Pancreas (tissue), 10 donors: ENCODE measurements around the gene TET1. TPM values are rescaled to one million over a fixed set of nuclear protein-coding genes. Genes with fewer than 3 reads are reported as not detected.

Experiments used
- ATAC-seq, 4 donors: fragments of 200-7000 bp; cut with Tn5 transposase; one replicate each; pipeline versions ENCODE4 v1.8.0 to v1.9.1; 2020; ENCODE audit warnings: mild to moderate bottlenecking in 4 of 4, moderate library complexity in 4 of 4
- DNase-seq, 6 donors: peaks; one replicate each; pipeline ENCODE4 v3.0.0-alpha.2; 2020
- FAIRE-seq: peaks from 2 replicates; lab custom pipeline; 2012; peaks lifted over from hg19 to GRCh38; lab: Jason Lieb, UNC
- H3K27ac ChIP-seq, 4 donors: fragments of 200-600 bp; sonication (generic); 1 replicate in 3 of 4; 2 replicates in 1 of 4; pipeline versions ENCODE4 v1.5.0 to v1.8.0; 2020
- H3K27me3 ChIP-seq, 4 donors: fragments of 200-600 bp; one replicate each; pipeline ENCODE4 v1.8.0; 2021
- H3K36me3 ChIP-seq, 3 donors: fragments of 200-600 bp; sonication (generic) in 1 of 3; one replicate each; pipeline versions ENCODE4 v1.5.0 to v1.8.0; 2020 to 2021
- H3K4me1 ChIP-seq, 3 donors: fragments of 200-600 bp; one replicate each; pipeline ENCODE4 v1.8.0; 2021
- H3K4me3 ChIP-seq, 4 donors: fragments of 200-600 bp; sonication (generic) in 2 of 4; one replicate each; pipeline versions ENCODE4 v1.5.0 to v1.8.0; 2020 to 2021
- H3K9me3 ChIP-seq, 4 donors: fragments of 200-600 bp; one replicate each; pipeline ENCODE4 v1.8.0; 2021
- CTCF ChIP-seq, 4 donors: fragments of 200-600 bp; sonication (generic) in 3 of 4; IDR thresholded peaks; one replicate each; pipeline versions ENCODE4 v1.5.0 to v1.8.0; 2021; ENCODE audit warnings: antibody characterized with exemption in 4 of 4
- WGBS, 2 donors: extraction: QIAGEN DNeasy Blood & Tissue Kit; methylation state at CpG; one replicate each; pipeline ENCODE4 v1.1.7; 2013; 5-methylcytosine and 5-hydroxymethylcytosine counted together
- intact Hi-C, 3 donors: fragments of 100-400 bp; cut with DNase I; formaldehyde crosslinking; loops; one replicate each; pipeline versions ENCODE4 v1.11.1 to v1.14.2; 2022
- polyA plus RNA-seq, 2 donors: library from polyadenylated mRNA; stranded (reverse); fragments of 200-250 nt; gene quantifications; one replicate each; pipeline ENCODE4 v1.2.3, GENCODE V29; 2013
- total RNA-seq, 6 donors: library from RNA; stranded (reverse); fragmentation: NEBNext Ultra II Directional in 4 of 6; extraction: Animal tissue kit (Norgen Biotek cat#: 25700) in 4 of 6; gene quantifications; one replicate each; pipeline versions ENCODE4 v1.2.1 to v1.2.4, GENCODE V29; 2021 to 2023
- donor health status: healthy with polysubstance abuse.
- donor health status: DM: no; HTN: no; CAD: no; lungs with moderate emphysema.
- donor health status: DM: no; HTN: no; CAD: no.
- donor health status: control.
- donor health status: control.
- donor health status: Bipolar disorder and iron deficiency.
- donor health status: DM: yes; HTN: yes; CAD: no.
- donor health status: DM: no; HTN: no; CAD: no.
- donor health status: DM: no; HTN: no; CAD: no.
- donor health status: DM: yes; HTN: yes; CAD: no.

Gene TET1
- total and polyA plus RNA-seq, 8 donors: 0.11 to 1.6 (median 0.77) TPM

- Histone ChIP-seq H3K9me3 (no peaks in the 10 kb centered on the region), H3K27ac (no peak overlapping the region), H3K4me1 (no peaks in the 10 kb centered on the region), H3K4me3 (no peak overlapping the region), H3K36me3 (no peaks in the 10 kb centered on the region), H3K27me3 (no peaks in the 10 kb centered on the region)
- FAIRE-seq: no peak
- 71 to 74% methylated on average over 4 of the region's 4 CpGs for WGBS, 2 donors
- DNase-seq: no peak
- no peak for TF ChIP-seq CTCF (IDR thresholded peaks at IDR 0.05)
- no peak for ATAC-seq
- intact Hi-C loops: no loop called here
Measured at GRCh38 chr10:68564712-68565111, 4.6 kb downstream of the TET1 start.

GRCh38 chr10:68565658-68566057 is 5.5 kb downstream of the TET1 start:
- Histone ChIP-seq H3K27ac (no peak overlapping the region), H3K9me3 (no peaks in the 10 kb centered on the region), H3K4me1 (no peaks in the 10 kb centered on the region), H3K4me3 (no peak overlapping the region), H3K27me3 (no peaks in the 10 kb centered on the region), H3K36me3 (no peaks in the 10 kb centered on the region)
- FAIRE-seq (no peak), DNase-seq (no peak), ATAC-seq (no peak)
- intact Hi-C loops: no loop called here
- 92 to 97% methylated on average over 3 of the region's 3 CpGs for WGBS, 2 donors
- TF ChIP-seq CTCF (IDR thresholded peaks at IDR 0.05): no peak

- H3K4me1 ChIP-seq: no peaks in the 10 kb centered on the region
- H3K27ac ChIP-seq: no peak overlapping the region
- no peak overlapping the region for H3K4me3 ChIP-seq
- WGBS, 2 donors: 65 to 68% methylated on average over 1 of the region's 1 CpG
- intact Hi-C loops: no loop called here
- H3K9me3 ChIP-seq: no peaks in the 10 kb centered on the region
- no peak for TF ChIP-seq CTCF (IDR thresholded peaks at IDR 0.05)
- DNase-seq: no peak
- H3K27me3 ChIP-seq: no peaks in the 10 kb centered on the region
- ATAC-seq: no peak
- no peaks in the 10 kb centered on the region for H3K36me3 ChIP-seq
- FAIRE-seq: no peak
Measured at GRCh38 chr10:68566351-68566750, 6.2 kb downstream of the TET1 start.

- TF ChIP-seq CTCF (IDR thresholded peaks at IDR 0.05): no peak
- FAIRE-seq: no peak
- Histone ChIP-seq H3K4me1 (no peaks in the 10 kb centered on the region), H3K4me3 (no peak overlapping the region), H3K27me3 (no peaks in the 10 kb centered on the region), H3K36me3 (no peaks in the 10 kb centered on the region), H3K9me3 (no peaks in the 10 kb centered on the region), H3K27ac (no peak overlapping the region)
- intact Hi-C loops: no loop called here
- ATAC-seq: no peak
- 74 to 81% methylated on average over 2 of the region's 2 CpGs for WGBS, 2 donors
- DNase-seq: no peak
Measured at GRCh38 chr10:68566955-68567354, 6.8 kb downstream of the TET1 start.

GRCh38 chr10:68572151-68572550 is 12.0 kb downstream of the TET1 start:
- Histone ChIP-seq H3K4me3 (no peak overlapping the region), H3K27ac (no peak overlapping the region), H3K4me1 (no peaks in the 10 kb centered on the region), H3K9me3 (no peaks in the 10 kb centered on the region), H3K36me3 (no peaks in the 10 kb centered on the region), H3K27me3 (no peaks in the 10 kb centered on the region)
- TF ChIP-seq CTCF (IDR thresholded peaks at IDR 0.05): no peak
- 68 to 71% methylated on average over 5 of the region's 5 CpGs for WGBS, 2 donors
- intact Hi-C loops: no loop called here
- FAIRE-seq (no peak), ATAC-seq (no peak), DNase-seq (no peak)
